Spleen (tissue), 11 donors: ENCODE results near the gene LY86. TPM values are rescaled to one million over a fixed set of nuclear protein-coding genes. Genes with fewer than 3 reads are reported as not detected.

Experiments used
- DNase-seq: peaks from one replicate; pipeline ENCODE4 v3.0.0-alpha.2; 2020
- H3K27ac ChIP-seq, 8 donors: fragments of 200-600 bp; sonication (generic) in 7 of 8; 1 replicate in 4 of 8; 2 replicates in 4 of 8; pipeline versions ENCODE4 v1.5.0 to v1.8.0; 2016 to 2021; ENCODE audit warnings: inconsistent platforms in 4 of 8, mild to moderate bottlenecking in 4 of 8, moderate library complexity in 1 of 8
- H3K27me3 ChIP-seq, 7 donors: fragments of 200-600 bp; sonication (generic) in 6 of 7; replicated peaks in 1 of 7; 1 replicate in 4 of 7; 2 replicates in 3 of 7; pipeline versions ENCODE4 v1.5.0 to v1.8.0; 2016 to 2021; ENCODE audit warnings: inconsistent platforms in 3 of 7, mild to moderate bottlenecking in 1 of 7
- H3K36me3 ChIP-seq, 6 donors: fragments of 200-600 bp; sonication (generic) in 5 of 6; 1 replicate in 4 of 6; 2 replicates in 2 of 6; pipeline versions ENCODE4 v1.5.0 to v1.8.0; 2016 to 2021; ENCODE audit warnings: inconsistent platforms in 2 of 6
- H3K4me1 ChIP-seq, 6 donors: fragments of 200-600 bp; sonication (generic) in 5 of 6; 1 replicate in 3 of 6; 2 replicates in 3 of 6; pipeline versions ENCODE4 v1.5.0 to v1.8.0; 2016 to 2021; ENCODE audit warnings: inconsistent platforms in 3 of 6
- H3K4me3 ChIP-seq, 8 donors: fragments of 200-600 bp; sonication (generic) in 7 of 8; 1 replicate in 4 of 8; 2 replicates in 4 of 8; pipeline versions ENCODE4 v1.5.0 to v1.8.0; 2016 to 2021; ENCODE audit warnings: inconsistent platforms in 4 of 8, mild to moderate bottlenecking in 4 of 8, moderate library complexity in 2 of 8
- H3K9me3 ChIP-seq, 8 donors: fragments of 200-600 bp; sonication (generic) in 7 of 8; 1 replicate in 4 of 8; 2 replicates in 4 of 8; pipeline versions ENCODE4 v1.5.0 to v1.8.0; 2016 to 2021; ENCODE audit warnings: inconsistent platforms in 4 of 8
- POLR2A ChIP-seq, 3 donors: fragments of 450-650 bp; IDR thresholded peaks; one replicate each; pipeline ENCODE4 v1.5.1; 2017; ENCODE audit warnings: antibody characterized with exemption in 3 of 3, mild to moderate bottlenecking in 1 of 3
- POLR2AphosphoS5 ChIP-seq, 3 donors: sonication (generic); formaldehyde crosslinking; IDR thresholded peaks; one replicate each; pipeline ENCODE4 v1.5.1; 2017; ENCODE audit warnings: antibody characterized with exemption in 3 of 3
- WGBS, 5 donors: extraction: QIAGEN DNeasy Blood & Tissue Kit in 3 of 5; methylation state at CpG; one replicate each; pipeline versions ENCODE4 v1.1.5 to v1.1.7; 2013 to 2018; 5-methylcytosine and 5-hydroxymethylcytosine counted together
- intact Hi-C: fragments of 100-400 bp; cut with DNase I; formaldehyde crosslinking; loops from one replicate; pipeline ENCODE4 v1.15.0; 2023; ENCODE audit warnings: low total_unique reads
- polyA plus RNA-seq, 3 donors: library from polyadenylated mRNA; stranded (reverse); fragments of 200-250 nt; gene quantifications; one replicate each; pipeline ENCODE4 v1.2.1, GENCODE V29; 2013
- total RNA-seq, 7 donors: library from RNA; depleted of rRNA in 3 of 7; stranded (reverse); fragments of >200 nt in 3 of 7; fragmentation: NEBNext Ultra II Directional in 4 of 7; extraction: Animal tissue kit (Norgen Biotek cat#: 25700) in 4 of 7; gene quantifications; one replicate each; pipeline versions ENCODE4 v1.1.0 to v1.2.1, GENCODE V29; 2016 to 2021
- TF ChIP-seq, protein P1 (sequence below), 11 experiments: fragments of 200-600 bp in 7 of 11; fragments of 450-650 bp in 4 of 11; sonication (generic) in 4 of 11; IDR thresholded peaks in 8 of 11; conservative IDR thresholded peaks in 3 of 11; 1 replicate in 7 of 11; 2 replicates in 4 of 11; pipeline versions ENCODE4 v1.4.0 to v1.8.0; 2016 to 2021; ENCODE audit warnings: antibody characterized with exemption in 11 of 11, inconsistent platforms in 4 of 11, mild to moderate bottlenecking in 1 of 11
- donor health status: healthy with polysubstance abuse.
- donor health status: DM: no; HTN: no; CAD: no; lungs with moderate emphysema.
- donor health status: DM: no; HTN: no; CAD: no.
- donor health status: Bipolar disorder and iron deficiency.
- donor health status: healthy.
- donor health status: DM: no; HTN: no; CAD: no.
- donor health status: DM: yes; HTN: yes; CAD: no.

Gene LY86
- total and polyA plus RNA-seq, 10 donors, result 31.7 to 145 (median 70.2) TPM

DNA sequence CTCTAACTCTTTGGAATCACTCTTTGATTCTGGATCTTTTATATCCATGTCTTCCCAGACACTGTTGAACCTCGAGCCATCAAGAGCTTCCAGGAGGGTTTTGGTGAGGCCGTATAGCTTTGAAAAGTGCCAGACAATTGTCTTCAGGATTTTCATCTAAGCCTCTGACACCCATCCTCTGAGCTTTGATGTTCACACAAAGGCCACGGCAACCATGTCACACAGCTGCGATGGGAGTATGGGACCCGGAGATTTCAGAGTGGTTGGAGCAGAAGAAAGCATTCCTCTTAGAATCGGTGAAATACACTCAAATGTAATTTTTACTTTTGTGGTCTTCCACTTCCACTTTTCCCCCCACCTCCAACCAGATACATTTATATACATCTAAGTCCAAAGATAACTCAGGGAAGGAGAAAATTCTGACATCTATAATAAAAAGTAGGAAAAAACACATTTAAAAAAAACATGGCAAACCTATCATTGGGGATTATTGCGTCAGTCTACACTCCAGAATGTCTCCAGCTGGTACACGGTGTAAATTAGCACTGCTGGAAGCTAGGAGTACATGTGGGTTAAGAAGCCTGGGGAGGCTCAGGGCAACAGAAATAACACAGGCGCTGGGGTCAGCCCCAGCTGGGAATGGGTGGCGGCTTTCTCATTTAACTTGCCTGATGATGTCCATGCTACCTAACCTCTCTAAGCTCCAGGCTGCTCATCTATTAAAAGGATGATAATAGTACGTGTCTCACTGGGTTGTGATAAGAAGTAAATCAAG is 92.7 kb downstream of the LY86 start:
- peaks cover 5 to 91% (median 35%) of the 10 kb centered on the region in 6 donors for H3K4me1 ChIP-seq
- no peak overlapping the region for H3K4me3 ChIP-seq
- WGBS, 5 donors, result 80 to 85% (median 84%) methylated on average over 11 of the region's 11 CpGs
- H3K27ac ChIP-seq, result peak overlapping the region in 2 of 8 donors; percentile 60 to 89
- no peak for DNase-seq
- no peaks in the 10 kb centered on the region for H3K9me3 ChIP-seq
- no peaks in the 10 kb centered on the region for H3K36me3 ChIP-seq
- intact Hi-C loops, result no loop called here
- H3K27me3 ChIP-seq, result no peaks in the 10 kb centered on the region
- TF ChIP-seq POLR2AphosphoS5 (IDR thresholded peaks at IDR 0.05), result no peak
- TF ChIP-seq, protein P1, sequence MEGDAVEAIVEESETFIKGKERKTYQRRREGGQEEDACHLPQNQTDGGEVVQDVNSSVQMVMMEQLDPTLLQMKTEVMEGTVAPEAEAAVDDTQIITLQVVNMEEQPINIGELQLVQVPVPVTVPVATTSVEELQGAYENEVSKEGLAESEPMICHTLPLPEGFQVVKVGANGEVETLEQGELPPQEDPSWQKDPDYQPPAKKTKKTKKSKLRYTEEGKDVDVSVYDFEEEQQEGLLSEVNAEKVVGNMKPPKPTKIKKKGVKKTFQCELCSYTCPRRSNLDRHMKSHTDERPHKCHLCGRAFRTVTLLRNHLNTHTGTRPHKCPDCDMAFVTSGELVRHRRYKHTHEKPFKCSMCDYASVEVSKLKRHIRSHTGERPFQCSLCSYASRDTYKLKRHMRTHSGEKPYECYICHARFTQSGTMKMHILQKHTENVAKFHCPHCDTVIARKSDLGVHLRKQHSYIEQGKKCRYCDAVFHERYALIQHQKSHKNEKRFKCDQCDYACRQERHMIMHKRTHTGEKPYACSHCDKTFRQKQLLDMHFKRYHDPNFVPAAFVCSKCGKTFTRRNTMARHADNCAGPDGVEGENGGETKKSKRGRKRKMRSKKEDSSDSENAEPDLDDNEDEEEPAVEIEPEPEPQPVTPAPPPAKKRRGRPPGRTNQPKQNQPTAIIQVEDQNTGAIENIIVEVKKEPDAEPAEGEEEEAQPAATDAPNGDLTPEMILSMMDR (IDR thresholded peaks at IDR 0.05 in 8 of 11, conservative IDR thresholded peaks at IDR 0.05 in 3 of 11), result no peak
- no peak for TF ChIP-seq POLR2A (IDR thresholded peaks at IDR 0.05)

DNA sequence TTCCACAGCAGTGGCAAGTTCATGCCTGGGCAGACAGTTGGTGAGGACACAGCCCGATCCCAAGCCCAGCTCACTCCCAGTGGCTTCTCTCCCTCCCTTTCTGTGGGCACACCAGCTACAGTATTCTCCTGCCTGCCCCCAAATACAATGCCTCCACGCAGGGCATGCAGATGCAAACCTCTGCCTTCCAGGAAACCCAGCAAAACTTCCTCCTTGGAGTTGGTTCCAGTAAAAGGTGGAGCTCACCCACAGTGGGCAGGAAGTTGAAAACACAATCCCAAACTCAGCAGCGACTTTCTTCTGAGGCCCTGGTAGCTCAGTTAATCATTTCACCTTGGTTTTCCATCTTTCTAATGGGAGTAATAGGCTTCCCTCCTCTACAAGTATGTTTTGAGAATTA is 93.7 kb downstream of the LY86 start:
- H3K27me3 ChIP-seq, result no peaks in the 10 kb centered on the region
- no peak overlapping the region for H3K4me3 ChIP-seq
- DNase-seq, result no peak
- 35 to 58% (median 50%) methylated on average over 3 of the region's 3 CpGs for WGBS, 5 donors
- H3K36me3 ChIP-seq, result no peaks in the 10 kb centered on the region
- intact Hi-C loops, result no loop called here
- TF ChIP-seq, protein P1 (IDR thresholded peaks at IDR 0.05 in 8 of 11, conservative IDR thresholded peaks at IDR 0.05 in 3 of 11), result no peak
- TF ChIP-seq POLR2AphosphoS5 (IDR thresholded peaks at IDR 0.05) (no peak), POLR2A (IDR thresholded peaks at IDR 0.05) (no peak)
- no peaks in the 10 kb centered on the region for H3K9me3 ChIP-seq
- H3K27ac ChIP-seq, result peak overlapping the region in 4 of 8 donors; percentile 6 to 89 (median 46)
- peaks cover 2 to 91% (median 32%) of the 10 kb centered on the region in 6 donors for H3K4me1 ChIP-seq

DNA sequence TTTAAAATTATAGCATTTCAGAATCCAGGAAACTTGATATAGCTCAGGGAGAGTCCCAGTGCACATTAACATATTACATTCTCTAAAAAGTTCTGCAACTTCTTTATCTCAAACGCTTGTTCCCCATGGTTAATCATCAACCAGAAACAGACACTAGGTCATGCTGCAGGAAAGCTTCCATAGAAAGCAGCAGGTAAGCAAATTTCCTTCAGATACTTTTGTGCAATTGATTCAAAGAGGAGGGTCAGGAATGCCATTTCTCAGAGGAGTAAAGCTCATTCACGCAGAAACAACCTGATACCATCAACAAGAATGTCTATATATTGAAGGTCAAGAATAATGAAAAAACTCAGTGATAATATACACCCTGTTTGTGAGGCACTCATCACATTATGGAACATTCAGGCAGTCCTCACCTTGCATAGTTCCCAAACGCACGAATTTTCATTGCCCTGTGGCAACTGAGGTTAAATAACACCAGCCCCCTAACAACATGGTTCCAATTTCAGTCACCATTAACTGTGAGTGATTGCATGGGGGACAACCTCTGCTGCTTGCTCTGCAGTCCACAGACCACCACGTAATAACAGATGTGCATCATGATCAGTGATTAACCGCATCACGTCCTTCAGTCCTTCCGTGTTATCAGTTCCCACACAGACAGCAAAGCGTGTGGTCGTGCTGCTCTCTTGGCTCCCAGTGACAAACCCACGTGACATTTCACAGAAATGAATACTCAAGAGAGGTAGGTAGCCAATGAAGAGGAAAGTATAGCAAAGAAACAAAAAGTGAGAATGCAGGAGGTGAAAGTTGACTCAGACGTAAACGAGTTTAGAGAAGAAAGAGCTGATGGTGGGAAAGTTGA is 95.7 kb downstream of the LY86 start:
- DNase-seq, result no peak
- H3K27ac ChIP-seq, result peak overlapping the region in 3 of 8 donors; percentile 60 to 89 (median 82)
- H3K9me3 ChIP-seq, result no peaks in the 10 kb centered on the region
- peaks cover 6 to 91% (median 42%) of the 10 kb centered on the region in 6 donors for H3K4me1 ChIP-seq
- intact Hi-C loops, result no loop called here
- TF ChIP-seq, protein P1 (IDR thresholded peaks at IDR 0.05 in 8 of 11, conservative IDR thresholded peaks at IDR 0.05 in 3 of 11), result no peak
- no peak for TF ChIP-seq POLR2AphosphoS5 (IDR thresholded peaks at IDR 0.05)
- TF ChIP-seq POLR2A (IDR thresholded peaks at IDR 0.05), result no peak
- no peaks in the 10 kb centered on the region for H3K27me3 ChIP-seq
- peak overlapping the region in 1 of 8 donors; percentile 11 for H3K4me3 ChIP-seq
- no peaks in the 10 kb centered on the region for H3K36me3 ChIP-seq
- WGBS, 5 donors, result 57 to 71% (median 59%) methylated on average over 13 of the region's 13 CpGs
